Thyroid gland (tissue), 4 donors: Measurements from ENCODE around the gene SDSL. TPM values are rescaled to one million over a fixed set of nuclear protein-coding genes. Genes with fewer than 3 reads are reported as not detected.

Experiments
- DNase-seq, 2 donors: peaks; one replicate each; pipeline ENCODE4 v3.0.0-alpha.2; 2019
- H3K27ac ChIP-seq, 3 donors: fragments of 200-600 bp; sonication (generic); 1 replicate in 2 of 3; 2 replicates in 1 of 3; pipeline ENCODE4 v1.5.1; 2016 to 2019; ENCODE audit warnings: mild to moderate bottlenecking in 1 of 3, moderate library complexity in 1 of 3
- H3K27me3 ChIP-seq: fragments of 200-600 bp; sonication (generic); one replicate; pipeline ENCODE4 v1.5.1; 2019
- H3K36me3 ChIP-seq, 2 donors: fragments of 200-600 bp; sonication (generic); one replicate each; pipeline ENCODE4 v1.5.1; 2016 to 2019
- H3K4me1 ChIP-seq, 2 donors: fragments of 200-600 bp; sonication (generic); one replicate each; pipeline ENCODE4 v1.5.1; 2017 to 2019
- H3K4me3 ChIP-seq, 3 donors: fragments of 200-600 bp; sonication (generic); replicated peaks in 1 of 3; 1 replicate in 2 of 3; 2 replicates in 1 of 3; pipeline ENCODE4 v1.5.1; 2016; ENCODE audit warnings: mild to moderate bottlenecking in 1 of 3
- H3K9me3 ChIP-seq: fragments of 200-600 bp; sonication (generic); one replicate; pipeline ENCODE4 v1.5.1; 2017
- CTCF ChIP-seq, 6 experiments: fragments of 200-600 bp in 3 of 6; fragments of 450-650 bp in 3 of 6; sonication (generic) in 3 of 6; IDR thresholded peaks; one replicate each; pipeline ENCODE4 v1.5.1; 2016 to 2019; ENCODE audit warnings: antibody characterized with exemption in 6 of 6, mild to moderate bottlenecking in 2 of 6, inconsistent platforms in 1 of 6, moderate library complexity in 1 of 6
- POLR2A ChIP-seq, 2 donors: fragments of 450-650 bp; IDR thresholded peaks; one replicate each; pipeline ENCODE4 v1.6.1; 2017; ENCODE audit warnings: antibody characterized with exemption in 2 of 2, mild to moderate bottlenecking in 2 of 2, moderate library complexity in 1 of 2
- WGBS, 2 donors: methylation state at CpG; one replicate each; pipeline ENCODE4 v1.1.5; 2017; 5-methylcytosine and 5-hydroxymethylcytosine counted together
- intact Hi-C: fragments of 100-400 bp; cut with DNase I; formaldehyde crosslinking; loops from one replicate; pipeline ENCODE4 v1.15.1; 2023
- total RNA-seq, 4 donors: library from RNA; depleted of rRNA; stranded (reverse); fragments of >200 nt; gene quantifications; one replicate each; pipeline ENCODE4 v1.2.3, GENCODE V29; 2016

The SDSL gene
- total RNA-seq, 4 donors from 2014 or later, result 13.6 to 42.2 (median 27.5) TPM

GRCh38 chr12:113472191-113473121, 50.3 kb downstream of the SDSL start:
- peaks cover 27% of the 10 kb centered on the region for H3K27me3 ChIP-seq
- H3K36me3 ChIP-seq, result no peaks in the 10 kb centered on the region
- WGBS, 2 donors, result 4 to 5% methylated on average over 23 to 34 of the region's 51 CpGs
- no peaks in the 10 kb centered on the region for H3K9me3 ChIP-seq
- intact Hi-C loops, result no loop called here
- H3K27ac ChIP-seq, result no peak overlapping the region
- peaks cover 7 to 10% of the 10 kb centered on the region in 2 donors for H3K4me1 ChIP-seq
- H3K4me3 ChIP-seq, result no peak overlapping the region
- no peak for DNase-seq
- TF ChIP-seq POLR2A (IDR thresholded peaks at IDR 0.05) (no peak), CTCF (IDR thresholded peaks at IDR 0.05) (no peak)

- no peak for TF ChIP-seq CTCF (IDR thresholded peaks at IDR 0.05)
- no peak for TF ChIP-seq POLR2A (IDR thresholded peaks at IDR 0.05)
- H3K27ac ChIP-seq, result no peak overlapping the region
- H3K9me3 ChIP-seq, result no peaks in the 10 kb centered on the region
- peaks cover 0 to under 1% of the 10 kb centered on the region in 2 donors for H3K4me1 ChIP-seq
- WGBS, 2 donors, result 14 to 15% methylated on average over 6 of the region's 6 CpGs
- intact Hi-C loops, result no loop called here
- H3K27me3 ChIP-seq, result peaks cover 23% of the 10 kb centered on the region
- H3K36me3 ChIP-seq, result no peaks in the 10 kb centered on the region
- H3K4me3 ChIP-seq, result no peak overlapping the region
- DNase-seq, result no peak
Measured at GRCh38 chr12:113473400-113473799, 51.2 kb downstream of the SDSL start.

GRCh38 chr12:113473942-113474341, 51.8 kb downstream of the SDSL start:
- no peak overlapping the region for H3K4me3 ChIP-seq
- H3K27ac ChIP-seq, result no peak overlapping the region
- 1 to 2% methylated on average over 9 of the region's 9 CpGs for WGBS, 2 donors
- DNase-seq, result no peak
- TF ChIP-seq CTCF (IDR thresholded peaks at IDR 0.05) (no peak), POLR2A (IDR thresholded peaks at IDR 0.05) (no peak)
- peaks cover 27% of the 10 kb centered on the region for H3K27me3 ChIP-seq
- H3K4me1 ChIP-seq, result no peaks in the 10 kb centered on the region
- intact Hi-C loops, result no loop called here
- no peaks in the 10 kb centered on the region for H3K9me3 ChIP-seq
- no peaks in the 10 kb centered on the region for H3K36me3 ChIP-seq

GRCh38 chr12:113474635-113475436, 52.7 kb downstream of the SDSL start:
- intact Hi-C loops, result no loop called here
- H3K4me1 ChIP-seq, result no peaks in the 10 kb centered on the region
- TF ChIP-seq CTCF (IDR thresholded peaks at IDR 0.05), result no peak
- TF ChIP-seq POLR2A (IDR thresholded peaks at IDR 0.05), result no peak
- no peak overlapping the region for H3K27ac ChIP-seq
- H3K9me3 ChIP-seq, result no peaks in the 10 kb centered on the region
- H3K4me3 ChIP-seq, result no peak overlapping the region
- 2 to 4% methylated on average over 18 to 19 of the region's 19 CpGs for WGBS, 2 donors
- peaks cover 27% of the 10 kb centered on the region for H3K27me3 ChIP-seq
- DNase-seq, result no peak
- no peaks in the 10 kb centered on the region for H3K36me3 ChIP-seq
